Fibroblast of lung (primary cell): ENCODE results near the gene KIF25. TPM values are rescaled to one million over a fixed set of nuclear protein-coding genes. Genes with fewer than 3 reads are reported as not detected.

Experiments
- DNase-seq, 2 donors: peaks; one replicate each; pipeline versions ENCODE4 v3.0.0 to v3.0.0-alpha.2; 2010; ENCODE audit warnings: low read depth in 2 of 2
- H2AFZ ChIP-seq: 2 replicates; pipeline ENCODE4 v1.5.1; 2012; ENCODE audit warnings: low read length, control low read depth, inconsistent platforms
- H3K27ac ChIP-seq: 2 replicates; pipeline ENCODE4 v1.5.1; 2011; ENCODE audit warnings: low read length, control low read depth; ENCODE audit not compliant: insufficient read depth
- H3K27me3 ChIP-seq: 2 replicates; pipeline ENCODE4 v1.5.1; 2011; ENCODE audit warnings: mild to moderate bottlenecking, low read length; ENCODE audit not compliant: control insufficient read depth, insufficient read depth
- H3K36me3 ChIP-seq: 2 replicates; pipeline ENCODE4 v1.5.1; 2011; ENCODE audit warnings: low read length; ENCODE audit not compliant: control insufficient read depth, insufficient read depth
- H3K4me1 ChIP-seq: 2 replicates; pipeline ENCODE4 v1.5.1; 2011; ENCODE audit warnings: low read length; ENCODE audit not compliant: control insufficient read depth, insufficient read depth; ENCODE audit errors: extremely low read depth
- H3K4me2 ChIP-seq: 2 replicates; pipeline ENCODE4 v1.5.1; 2011; ENCODE audit warnings: low read length, control low read depth; ENCODE audit not compliant: insufficient read depth; ENCODE audit errors: extremely low read depth
- H3K4me3 ChIP-seq, 4 experiments: fragments of 200-600 bp in 1 of 4; sonication (generic) in 1 of 4; replicated peaks in 1 of 4; 2 replicates each; pipeline ENCODE4 v1.5.1; 2011 to 2016; ENCODE audit warnings: low read length in 4 of 4, low read depth in 3 of 4, mild to moderate bottlenecking in 3 of 4, control low read depth in 2 of 4, inconsistent platforms in 1 of 4, mixed read lengths in 1 of 4; ENCODE audit not compliant: insufficient read depth in 1 of 4; ENCODE audit errors: control extremely low read depth in 1 of 4
- H3K79me2 ChIP-seq: 2 replicates; pipeline ENCODE4 v1.5.1; 2012; ENCODE audit warnings: mild to moderate bottlenecking, low read length, inconsistent platforms; ENCODE audit not compliant: control insufficient read depth, insufficient read depth
- H3K9ac ChIP-seq: 2 replicates; pipeline ENCODE4 v1.5.1; 2011; ENCODE audit warnings: mild to moderate bottlenecking, low read length, control low read depth; ENCODE audit not compliant: insufficient read depth
- H3K9me3 ChIP-seq: 2 replicates; pipeline ENCODE4 v1.5.1; 2012; ENCODE audit warnings: low read depth, low read length; ENCODE audit not compliant: control insufficient read depth, insufficient read depth
- H4K20me1 ChIP-seq: 2 replicates; pipeline ENCODE4 v1.5.1; 2011; ENCODE audit warnings: low read length; ENCODE audit not compliant: control insufficient read depth, insufficient read depth; ENCODE audit errors: extremely low read depth
- EZH2 ChIP-seq: IDR thresholded peaks from 2 replicates; pipeline ENCODE4 v1.5.1; 2012; ENCODE audit warnings: low read length, control low read depth, mild to moderate bottlenecking; ENCODE audit errors: missing control alignments
- polyA plus RNA-seq, 2 donors: library from polyadenylated mRNA; depleted of rRNA in 1 of 2; stranded (reverse) in 1 of 2; unstranded in 1 of 2; fragments of >200 nt; gene quantifications; 2 replicates each; pipeline ENCODE4 v1.2.1, GENCODE V29; 2011 to 2012; ENCODE audit warnings: missing spikeins in 1 of 2
- total RNA-seq: library from RNA; depleted of rRNA; stranded (reverse); fragments of >200 nt; gene quantifications from 2 replicates; pipeline ENCODE4 v1.2.1, GENCODE V29; 2014
- TF ChIP-seq, protein P1 (sequence below), 2 donors: IDR thresholded peaks in 1 of 2; conservative IDR thresholded peaks in 1 of 2; 1 replicate in 1 of 2; 2 replicates in 1 of 2; pipeline ENCODE4 v1.5.1; 2011 to 2012; ENCODE audit warnings: low read length in 2 of 2, control low read depth in 1 of 2, inconsistent platforms in 1 of 2, low read depth in 1 of 2, mild to moderate bottlenecking in 1 of 2

The KIF25 gene
- total and polyA plus RNA-seq, 2 donors (not counting 1 experiment from before 2014, with no cell fraction given) = 0.33 TPM; not detected in 1

DNA sequence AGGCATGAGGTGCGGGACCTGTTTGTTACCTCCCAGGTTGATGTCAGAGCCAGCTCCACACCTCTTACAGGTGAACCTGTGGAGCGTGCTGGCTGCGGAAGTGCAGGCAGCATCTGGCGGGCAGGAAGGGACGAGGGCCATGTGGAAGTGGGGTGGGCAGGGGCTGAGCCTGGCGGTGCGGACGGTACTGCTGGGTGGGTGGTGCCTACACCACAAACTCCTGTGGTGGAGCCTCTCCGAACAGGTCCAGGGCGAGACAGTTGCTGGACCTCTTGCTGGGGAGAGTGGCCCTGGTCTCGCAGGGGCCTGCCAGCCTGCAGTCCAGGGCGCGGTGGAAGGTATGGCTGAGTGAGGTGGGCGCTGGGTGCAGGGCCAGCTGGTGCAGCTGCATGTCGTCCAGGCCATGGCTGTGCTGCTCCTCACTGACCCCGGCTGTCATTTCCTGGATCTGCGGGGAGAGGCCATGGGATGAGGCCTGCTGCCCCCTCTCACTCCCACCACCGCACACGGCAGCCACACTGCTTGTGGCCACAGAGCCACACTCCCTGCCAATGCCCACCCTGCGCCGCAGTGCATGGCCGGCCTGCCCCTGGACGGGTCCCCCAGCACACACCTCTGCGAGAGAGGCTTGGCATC, 59.5 kb downstream of the KIF25 start:
- Histone ChIP-seq H3K4me2 (no peak overlapping the region), H3K36me3 (no peaks in the 10 kb centered on the region), H3K4me1 (no peaks in the 10 kb centered on the region), H3K9me3 (no peaks in the 10 kb centered on the region), H3K4me3 (no peak overlapping the region), H3K79me2 (no peaks in the 10 kb centered on the region), H2AFZ (no peak overlapping the region), H4K20me1 (no peaks in the 10 kb centered on the region), H3K27me3 (no peaks in the 10 kb centered on the region), H3K27ac (no peak overlapping the region), H3K9ac (no peak overlapping the region)
- no peak for TF ChIP-seq EZH2
- TF ChIP-seq, protein P1, sequence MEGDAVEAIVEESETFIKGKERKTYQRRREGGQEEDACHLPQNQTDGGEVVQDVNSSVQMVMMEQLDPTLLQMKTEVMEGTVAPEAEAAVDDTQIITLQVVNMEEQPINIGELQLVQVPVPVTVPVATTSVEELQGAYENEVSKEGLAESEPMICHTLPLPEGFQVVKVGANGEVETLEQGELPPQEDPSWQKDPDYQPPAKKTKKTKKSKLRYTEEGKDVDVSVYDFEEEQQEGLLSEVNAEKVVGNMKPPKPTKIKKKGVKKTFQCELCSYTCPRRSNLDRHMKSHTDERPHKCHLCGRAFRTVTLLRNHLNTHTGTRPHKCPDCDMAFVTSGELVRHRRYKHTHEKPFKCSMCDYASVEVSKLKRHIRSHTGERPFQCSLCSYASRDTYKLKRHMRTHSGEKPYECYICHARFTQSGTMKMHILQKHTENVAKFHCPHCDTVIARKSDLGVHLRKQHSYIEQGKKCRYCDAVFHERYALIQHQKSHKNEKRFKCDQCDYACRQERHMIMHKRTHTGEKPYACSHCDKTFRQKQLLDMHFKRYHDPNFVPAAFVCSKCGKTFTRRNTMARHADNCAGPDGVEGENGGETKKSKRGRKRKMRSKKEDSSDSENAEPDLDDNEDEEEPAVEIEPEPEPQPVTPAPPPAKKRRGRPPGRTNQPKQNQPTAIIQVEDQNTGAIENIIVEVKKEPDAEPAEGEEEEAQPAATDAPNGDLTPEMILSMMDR (conservative IDR thresholded peaks at IDR 0.05 in 1 of 2, IDR thresholded peaks at IDR 0.05 in 1 of 2; ENCODE audit: low read depth in 1 of 2, low read length in 2 of 2) = no peak
- no peak for DNase-seq

DNA sequence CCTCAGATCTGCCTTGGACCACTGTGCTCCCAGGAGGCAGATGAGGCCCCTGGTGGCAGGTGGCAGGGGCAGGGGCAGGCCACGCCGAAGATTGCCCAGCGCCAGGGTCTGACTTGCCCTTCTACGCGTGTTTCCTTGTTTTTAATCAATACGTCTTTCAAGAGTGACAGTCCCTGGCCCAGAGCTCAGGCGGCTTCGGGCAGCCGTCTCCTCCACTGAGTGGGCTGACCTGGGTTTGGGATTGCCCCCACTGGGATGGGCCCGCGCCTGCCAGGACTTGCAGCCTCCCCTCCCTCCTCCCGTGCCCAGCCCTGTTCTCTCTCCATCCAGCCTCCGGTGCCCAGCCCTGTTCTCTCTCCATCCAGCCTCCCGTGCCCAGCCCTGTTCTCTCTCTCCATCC, 60.4 kb downstream of the KIF25 start:
- Histone ChIP-seq H3K36me3 (no peaks in the 10 kb centered on the region), H3K9ac (no peak overlapping the region), H3K27me3 (no peaks in the 10 kb centered on the region), H4K20me1 (no peaks in the 10 kb centered on the region), H3K4me3 (no peak overlapping the region), H3K9me3 (no peaks in the 10 kb centered on the region), H3K79me2 (no peaks in the 10 kb centered on the region), H2AFZ (no peak overlapping the region), H3K27ac (no peak overlapping the region), H3K4me1 (no peaks in the 10 kb centered on the region), H3K4me2 (no peak overlapping the region)
- DNase-seq = no peak
- TF ChIP-seq, protein P1 (conservative IDR thresholded peaks at IDR 0.05 in 1 of 2, IDR thresholded peaks at IDR 0.05 in 1 of 2; ENCODE audit: low read depth in 1 of 2, low read length in 2 of 2) = no peak
- TF ChIP-seq EZH2 = no peak

GRCh38 chr6:168058691-168059551, 61.5 kb downstream of the KIF25 start:
- H3K4me1 ChIP-seq = no peaks in the 10 kb centered on the region

More at GRCh38 chr6:168058691-168059551, 61.5 kb downstream of the KIF25 start:
- no peak overlapping the region for H3K27ac ChIP-seq
- H3K4me3 ChIP-seq = no peak overlapping the region
- no peaks in the 10 kb centered on the region for H3K27me3 ChIP-seq
- no peak overlapping the region for H3K4me2 ChIP-seq
- no peaks in the 10 kb centered on the region for H3K9me3 ChIP-seq
- no peak for DNase-seq
- no peaks in the 10 kb centered on the region for H3K36me3 ChIP-seq
- H3K79me2 ChIP-seq = no peaks in the 10 kb centered on the region
- H4K20me1 ChIP-seq = no peaks in the 10 kb centered on the region
- H3K9ac ChIP-seq = no peak overlapping the region
- no peak overlapping the region for H2AFZ ChIP-seq
- TF ChIP-seq, protein P1 (conservative IDR thresholded peaks at IDR 0.05 in 1 of 2, IDR thresholded peaks at IDR 0.05 in 1 of 2; ENCODE audit: low read depth in 1 of 2, low read length in 2 of 2) = no peak
- TF ChIP-seq EZH2 = no peak
